PFSK-1 (cell line): Measurements from ENCODE around the gene SHLD1.

Source experiments
- POLR2AphosphoS5 ChIP-seq: IDR thresholded peaks from 2 replicates; pipeline ENCODE4 v1.6.1; 2012; ENCODE audit warnings: low read depth, mild to moderate bottlenecking, control low read depth, low read length, moderate library complexity
- TAF1 ChIP-seq: IDR thresholded peaks from 2 replicates; pipeline ENCODE4 v1.6.1; 2012; ENCODE audit warnings: low read length, control low read depth, borderline replicate concordance; ENCODE audit not compliant: insufficient read depth

DNA sequence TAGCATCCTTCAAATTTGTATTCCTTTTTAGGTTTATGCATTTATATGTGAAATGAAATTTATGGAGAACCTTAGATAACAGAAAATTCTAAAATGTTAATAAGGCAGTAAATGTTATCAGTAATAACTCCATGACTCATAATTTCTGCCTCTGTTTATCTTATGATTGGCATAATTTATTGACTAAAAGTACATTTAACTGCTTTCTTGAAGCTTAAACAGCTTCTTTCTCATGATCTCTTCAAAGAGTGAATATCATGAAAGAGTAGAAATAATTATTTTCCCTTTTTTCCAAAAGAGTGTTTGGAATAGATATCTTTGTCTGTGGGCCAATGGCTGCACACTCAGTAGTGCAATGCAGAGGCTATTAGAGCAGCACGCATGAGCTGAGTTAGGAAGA, 91.3 kb downstream of the SHLD1 start:
- no peak for TF ChIP-seq POLR2AphosphoS5
- no peak for TF ChIP-seq TAF1
